Effector CD4-positive, alpha-beta T cell (primary cell): ENCODE data around the gene ZNF346.
"Not testable (repeated sequence)": the region's sequence is repeated elsewhere in the genome, so short reads cannot be mapped to it uniquely, and the experiment has no call there.

Source experiments
- DNase-seq: peaks from one replicate; pipeline ENCODE4 v3.0.0-alpha.2; 2020
- total RNA-seq: gene quantifications from one replicate; lab custom pipeline; 2026; lab: John Stamatoyannopoulos, UW

Gene ZNF346, protein sequence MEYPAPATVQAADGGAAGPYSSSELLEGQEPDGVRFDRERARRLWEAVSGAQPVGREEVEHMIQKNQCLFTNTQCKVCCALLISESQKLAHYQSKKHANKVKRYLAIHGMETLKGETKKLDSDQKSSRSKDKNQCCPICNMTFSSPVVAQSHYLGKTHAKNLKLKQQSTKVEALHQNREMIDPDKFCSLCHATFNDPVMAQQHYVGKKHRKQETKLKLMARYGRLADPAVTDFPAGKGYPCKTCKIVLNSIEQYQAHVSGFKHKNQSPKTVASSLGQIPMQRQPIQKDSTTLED
- 28.1 reads per million, percentile 55 among the genes with 10 or more reads in this experiment for total RNA-seq

DNA sequence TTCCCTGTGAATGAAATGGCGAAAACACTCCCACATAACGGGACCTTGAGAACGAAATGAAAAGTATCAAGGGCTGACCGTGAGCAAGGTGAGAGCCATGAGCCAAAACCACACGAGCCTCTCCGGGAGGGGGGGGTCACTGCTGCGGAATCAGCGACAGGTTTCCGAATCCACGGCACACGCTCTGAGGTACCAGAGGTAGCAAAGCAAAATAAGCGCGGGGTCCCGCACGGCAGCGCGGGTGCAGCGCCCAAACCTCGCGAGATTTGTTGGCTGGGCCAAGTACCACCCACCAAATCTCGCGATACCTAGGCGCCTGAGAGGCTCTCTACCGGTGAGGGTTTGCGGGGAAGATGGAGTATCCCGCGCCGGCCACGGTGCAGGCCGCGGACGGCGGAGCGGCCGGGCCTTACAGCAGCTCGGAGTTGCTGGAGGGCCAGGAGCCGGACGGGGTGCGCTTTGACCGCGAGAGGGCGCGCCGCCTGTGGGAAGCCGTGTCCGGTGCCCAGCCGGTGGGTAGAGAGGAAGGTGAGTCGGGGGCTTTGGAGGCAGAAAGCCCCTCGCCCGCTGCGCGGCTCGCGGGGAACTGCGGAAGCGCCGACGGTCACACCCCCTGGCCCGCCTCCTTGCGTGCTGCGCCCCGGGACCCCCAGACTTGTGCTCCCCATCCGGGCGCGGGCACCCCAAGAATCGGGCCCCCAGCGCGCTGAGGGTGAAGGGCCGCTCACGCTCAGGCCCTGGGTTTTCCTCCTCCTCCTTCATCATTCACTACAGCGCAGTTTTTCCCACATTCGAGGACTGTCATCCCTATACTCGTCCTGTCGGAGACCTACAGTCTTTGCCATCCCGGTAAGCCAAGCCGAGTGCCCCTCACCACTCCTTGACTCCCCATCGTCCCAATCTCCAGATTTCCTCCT lies at the start of gene ZNF346:
Gene ZNF346 (plus strand): TSS at position 311 of the 917 bp plus-strand sequence. CDS start 43 bp downstream, at position 354.
- DNase-seq, result peak; percentile 93

DNA sequence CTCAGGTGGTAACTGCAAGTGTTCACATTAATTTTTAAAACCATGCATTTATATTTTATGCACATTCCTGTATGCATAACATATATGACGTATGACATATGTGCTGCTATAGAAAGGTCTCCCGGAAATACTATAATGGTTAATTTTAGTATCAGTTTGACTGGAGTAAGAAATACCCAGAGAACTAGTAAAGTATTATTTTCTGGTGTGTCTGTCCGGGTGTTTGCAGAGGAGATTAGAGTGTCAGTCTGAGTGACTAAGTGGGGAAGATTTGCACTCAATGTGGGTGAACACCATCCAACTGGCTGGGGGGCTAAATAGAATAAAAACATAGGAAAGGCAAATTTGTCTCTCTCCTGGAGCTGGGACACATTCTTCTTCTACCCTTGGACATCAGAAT lies 42.8 kb upstream of the ZNF346 start:
- no peak for DNase-seq

DNA sequence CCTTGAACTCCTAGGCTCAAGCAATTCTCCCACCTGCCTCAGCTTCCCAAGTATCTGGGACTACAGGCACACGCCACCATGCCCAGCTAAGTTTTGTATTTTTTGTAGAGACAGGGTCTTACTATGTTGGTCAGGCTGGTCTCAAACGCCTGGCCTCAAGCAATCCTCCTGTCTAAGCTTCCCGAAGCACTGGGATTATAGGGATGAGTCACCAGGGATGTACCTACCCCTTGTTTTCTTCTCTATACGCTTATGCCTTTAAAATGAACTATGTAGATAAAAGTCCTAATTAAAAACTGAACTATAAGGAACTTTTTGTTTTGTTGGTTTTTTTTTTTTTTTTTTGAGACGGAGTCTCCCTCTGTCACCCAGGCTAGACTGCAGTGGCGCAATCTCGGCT lies 41.7 kb upstream of the ZNF346 start:
- no peak for DNase-seq

DNA sequence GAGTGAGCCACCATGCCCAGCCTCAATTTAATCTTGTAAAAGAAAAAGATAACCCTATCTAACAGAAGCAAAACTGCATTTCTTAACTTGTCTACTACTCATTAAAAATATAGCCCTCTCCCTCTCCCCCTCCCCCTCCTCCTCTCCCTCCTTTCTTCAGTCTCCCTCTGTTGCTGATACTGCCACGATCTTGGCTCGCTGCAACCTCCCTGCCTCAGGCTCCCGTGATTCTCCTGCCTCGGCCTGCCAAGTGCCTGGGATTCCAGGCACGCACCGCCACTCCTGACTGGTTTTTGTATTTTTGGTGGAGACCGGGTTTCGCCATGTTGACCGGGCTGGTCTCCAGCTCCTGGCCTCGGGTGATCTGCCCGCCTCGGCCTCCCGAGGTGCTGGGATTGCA lies 39.4 kb upstream of the ZNF346 start:
- DNase-seq, result not testable (repeated sequence)

DNA sequence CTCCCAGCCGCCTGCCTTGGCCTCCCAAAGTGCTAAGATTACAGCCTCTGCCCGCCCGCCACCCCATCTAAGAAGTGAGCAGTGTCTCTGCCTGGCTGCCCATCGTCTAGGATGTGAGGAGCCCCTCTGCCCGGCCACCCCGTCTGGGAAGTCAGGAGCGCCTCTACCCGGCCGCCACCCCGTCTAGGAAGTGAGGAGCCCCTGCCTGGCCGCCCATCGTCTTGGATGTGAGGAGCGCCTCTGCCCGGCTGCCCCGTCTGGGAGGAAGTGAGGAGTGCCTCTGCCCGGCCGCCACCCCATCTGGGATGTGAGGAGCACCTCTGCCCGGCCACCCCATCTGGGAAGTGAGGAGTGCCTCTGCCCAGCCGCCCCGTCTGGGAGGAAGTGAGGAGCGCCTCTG lies 38.9 kb upstream of the ZNF346 start:
- DNase-seq, result not testable (repeated sequence)

DNA sequence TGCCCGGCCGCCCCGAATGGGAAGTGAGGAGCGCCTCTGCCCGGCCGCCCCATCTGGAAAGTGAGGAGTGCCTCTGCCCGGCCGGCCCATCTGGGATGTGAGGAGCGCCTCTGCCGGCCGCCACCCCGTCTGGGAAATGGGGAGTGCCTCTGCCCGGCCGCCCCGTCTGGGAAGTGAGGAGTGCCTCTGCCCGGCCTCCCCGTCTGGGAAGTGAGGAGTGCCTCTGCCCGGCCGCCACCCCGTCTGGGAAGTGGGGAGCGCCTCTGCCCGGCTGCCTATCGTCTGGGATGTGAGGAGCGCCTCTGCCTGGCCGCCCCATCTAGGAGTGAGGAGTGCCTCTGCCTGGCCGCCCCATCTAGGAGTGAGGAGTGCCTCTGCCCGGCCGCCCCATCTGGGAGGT lies 38.3 kb upstream of the ZNF346 start:
- DNase-seq, result not testable (repeated sequence)

DNA sequence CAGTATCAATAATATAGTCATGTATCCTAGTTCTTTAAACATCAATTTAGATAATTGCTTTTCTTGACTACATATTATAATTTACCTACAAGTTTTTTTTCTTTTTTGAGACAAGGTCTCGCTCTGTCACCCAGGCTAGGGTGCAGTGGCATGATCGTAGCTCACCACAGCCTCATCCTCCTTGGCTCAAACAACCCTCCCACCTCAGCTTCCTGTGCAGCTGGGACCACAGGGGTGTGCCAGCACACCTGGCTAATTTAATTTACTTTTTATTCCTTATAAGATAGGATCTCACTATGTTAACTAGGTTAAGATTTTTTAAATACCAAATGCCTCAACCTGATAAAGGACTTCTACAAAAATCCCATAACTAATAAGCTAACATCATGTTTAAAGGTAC lies 37.0 kb upstream of the ZNF346 start:
- peak; percentile 7 for DNase-seq

DNA sequence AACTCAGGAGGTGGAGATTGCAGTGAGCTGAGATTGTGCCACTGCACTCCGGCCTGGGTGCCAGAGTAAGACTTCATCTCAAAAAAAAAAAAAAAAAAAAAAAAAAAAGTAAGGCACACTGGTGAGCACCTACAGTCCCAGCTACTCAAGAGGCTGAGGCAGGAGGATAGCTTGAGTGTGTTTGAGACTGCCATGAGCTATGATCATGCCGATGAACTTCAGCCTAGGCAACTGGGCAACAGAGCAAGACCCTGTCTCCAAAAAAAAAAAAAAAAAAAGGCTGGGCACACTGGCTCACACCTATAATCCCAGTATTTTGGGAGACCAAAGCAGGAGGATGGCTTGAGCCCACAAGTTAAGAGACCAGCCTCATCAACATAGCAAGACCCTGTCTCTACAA lies 36.2 kb upstream of the ZNF346 start:
- DNase-seq, result no peak

DNA sequence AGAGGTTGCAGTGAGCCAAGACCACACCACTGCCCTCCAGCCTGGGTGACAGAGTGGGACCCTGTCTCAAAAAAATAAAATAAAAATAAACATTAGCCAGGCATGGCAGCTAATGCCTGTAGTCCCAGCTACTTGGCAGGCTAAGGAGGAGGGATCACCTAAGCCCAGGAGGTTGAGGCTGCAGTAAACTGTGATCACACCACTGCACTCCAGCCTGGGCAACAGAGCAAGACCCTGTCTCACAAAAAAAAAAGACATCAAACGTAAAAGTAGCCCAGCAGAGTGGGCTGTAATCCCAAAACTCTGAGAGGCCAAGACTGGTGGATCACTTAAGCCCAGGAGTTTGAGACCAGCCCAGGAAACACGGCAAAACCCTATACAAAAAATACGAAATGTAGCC lies 34.9 kb upstream of the ZNF346 start:
- DNase-seq, result no peak

DNA sequence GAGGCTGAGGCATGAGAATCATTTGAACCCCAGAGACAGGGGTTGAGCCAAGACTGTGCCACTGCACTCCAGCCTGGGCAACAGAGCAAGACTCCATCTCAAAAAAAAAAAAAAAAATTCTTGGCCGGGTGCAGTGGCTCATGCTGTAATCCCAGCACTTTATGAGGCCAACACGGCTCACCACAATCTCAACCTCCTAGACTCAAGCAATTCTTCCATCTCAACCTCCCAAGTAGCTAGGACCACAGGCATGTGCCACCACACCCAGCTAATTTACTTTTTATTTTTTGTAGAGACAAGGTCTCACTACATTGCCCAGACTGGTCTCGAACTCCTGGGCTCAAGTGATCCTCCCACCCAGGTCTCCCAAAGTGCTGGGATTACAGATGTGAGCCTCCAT lies 29.4 kb upstream of the ZNF346 start:
- not testable (repeated sequence) for DNase-seq

DNA sequence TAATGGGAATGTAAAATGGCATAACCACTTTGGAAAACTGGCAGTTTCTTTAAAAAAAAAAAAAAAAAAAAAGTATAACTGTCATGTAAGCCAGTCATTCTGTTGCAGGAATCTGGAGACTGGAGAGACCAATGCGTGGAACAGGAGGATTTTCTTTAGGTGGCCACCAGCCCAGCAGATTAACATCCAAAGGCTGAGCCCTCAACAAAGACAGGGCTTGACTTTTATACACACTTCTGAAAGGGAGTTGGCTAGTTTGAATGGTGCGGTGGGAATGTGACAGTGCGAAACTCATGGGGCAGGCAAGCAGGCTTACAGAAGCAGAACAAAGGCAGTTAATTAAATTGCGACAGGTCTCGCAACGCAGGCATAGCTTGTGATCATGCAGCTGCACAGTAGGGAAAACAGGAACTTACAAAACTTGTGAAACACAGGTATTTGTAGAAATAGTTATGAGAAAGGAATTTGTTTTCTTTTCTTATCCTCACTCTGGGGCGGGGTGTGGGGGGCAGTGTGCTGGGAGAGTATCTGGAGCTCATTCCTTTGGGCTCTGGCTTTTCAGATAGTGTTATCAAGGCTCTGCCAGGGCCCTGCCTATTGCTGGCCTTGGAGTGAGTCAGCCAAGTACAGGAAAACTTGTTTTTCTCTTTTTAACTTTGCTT lies 27.9 kb upstream of the ZNF346 start:
- DNase-seq, result no peak

DNA sequence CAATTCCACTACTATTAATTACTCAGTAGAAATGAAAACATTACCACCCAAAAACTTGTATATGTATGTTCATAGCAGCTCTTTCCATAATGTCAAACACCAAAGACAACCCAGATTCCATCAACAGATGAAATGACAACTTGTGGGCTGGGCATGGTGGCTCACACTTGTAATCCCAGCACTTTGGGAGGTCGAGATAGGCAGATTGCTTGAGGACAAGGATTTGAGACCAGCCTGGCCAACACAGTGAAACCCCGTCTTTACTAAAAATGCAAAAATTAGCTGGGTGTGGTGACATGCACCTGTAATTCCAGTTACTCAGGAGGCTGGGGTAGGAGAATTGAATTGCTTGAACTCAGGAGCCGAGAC lies 27.4 kb upstream of the ZNF346 start:
- DNase-seq, result no peak

DNA sequence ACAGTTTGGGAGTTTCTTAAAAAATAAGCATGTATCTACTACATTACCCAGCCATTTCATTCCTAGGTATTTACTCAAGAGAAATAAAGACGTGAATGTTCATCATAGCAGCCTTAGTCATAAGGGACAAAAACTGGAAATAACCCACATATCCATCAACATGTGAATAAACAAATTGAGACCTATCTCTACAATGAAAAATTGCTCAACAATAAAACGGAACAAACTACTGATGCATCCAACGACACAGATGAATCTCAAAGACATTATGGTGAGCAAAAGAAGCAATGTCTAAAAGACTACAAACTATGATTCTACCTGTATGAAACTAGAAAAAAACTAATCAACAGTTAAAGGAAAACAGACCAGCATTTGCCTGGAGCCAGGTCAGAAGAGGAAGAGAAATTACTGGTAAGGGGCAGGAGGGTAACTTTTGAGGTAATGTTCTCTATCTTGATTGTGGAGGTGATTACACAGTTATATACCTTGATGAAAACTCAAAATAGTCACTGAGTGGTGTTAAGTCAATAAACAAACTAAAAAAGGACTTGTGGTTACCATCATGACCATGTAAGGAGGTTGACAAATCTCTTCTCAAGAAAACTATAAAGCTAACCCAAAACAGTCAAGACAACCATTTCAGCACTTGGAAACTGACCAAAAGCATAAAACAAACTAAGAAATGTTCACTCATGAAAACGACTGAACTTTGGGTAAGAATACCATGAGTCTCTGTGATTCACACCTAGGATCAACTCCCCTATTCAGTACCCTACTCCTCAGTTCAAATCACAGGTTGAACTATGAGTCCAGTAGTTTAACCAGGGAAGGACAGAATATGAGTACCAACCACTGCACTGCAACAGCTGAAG lies 26.4 kb upstream of the ZNF346 start:
- DNase-seq, result no peak

DNA sequence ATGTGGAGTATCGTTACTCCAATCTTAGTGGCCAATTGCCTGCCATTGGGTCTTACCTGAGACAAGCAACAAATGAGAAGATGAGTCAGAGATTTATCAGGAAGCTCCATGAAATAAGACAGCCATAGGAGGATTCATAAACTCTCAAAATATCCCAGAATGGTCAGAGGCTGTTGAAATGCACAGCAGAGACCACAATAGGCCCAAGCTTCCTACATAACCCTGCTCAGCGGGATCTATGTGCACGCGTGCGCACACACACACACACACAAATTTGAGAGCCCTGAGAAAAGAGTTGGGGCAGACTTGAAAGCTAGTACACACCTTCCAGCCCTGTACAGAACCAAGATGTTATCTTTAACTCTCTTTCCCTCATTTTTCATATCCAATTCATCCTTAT lies 25.7 kb upstream of the ZNF346 start:
- no peak for DNase-seq

DNA sequence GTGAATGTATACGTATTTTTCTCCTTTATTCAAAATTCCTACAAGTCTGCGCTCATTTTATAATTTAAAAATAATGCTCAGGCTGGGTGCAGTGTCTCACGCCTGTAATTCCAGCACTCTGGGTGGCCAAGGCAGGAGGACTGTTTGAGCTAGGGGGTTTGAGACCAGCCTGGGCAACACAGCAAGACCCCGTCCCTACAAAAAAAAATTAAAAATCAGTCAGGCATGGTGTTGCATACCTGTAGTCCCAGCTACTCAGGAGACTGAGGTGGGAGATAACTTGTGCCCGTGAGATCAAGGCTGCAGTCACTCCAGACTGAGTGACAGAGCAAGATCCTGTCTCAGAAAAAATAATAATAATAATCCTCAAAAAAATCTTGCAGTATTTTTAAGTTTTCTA lies 23.7 kb upstream of the ZNF346 start:
- no peak for DNase-seq

DNA sequence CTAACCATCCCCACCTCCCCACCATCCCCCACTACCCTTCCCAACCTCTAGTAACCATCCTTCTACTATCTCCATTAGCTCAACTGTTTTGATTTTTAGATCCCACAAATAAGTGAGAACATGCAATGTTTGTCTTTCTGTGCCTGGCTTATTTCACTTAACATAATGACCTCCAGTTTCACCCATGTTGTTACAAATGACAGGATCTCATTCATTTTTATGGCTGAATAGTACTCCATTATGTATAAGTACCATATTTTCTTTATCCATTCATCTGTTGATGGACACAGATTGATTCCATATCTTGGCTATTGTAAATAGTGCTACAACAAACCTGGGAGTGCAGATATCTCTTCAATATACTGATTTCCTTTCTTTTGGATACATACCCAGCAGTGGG lies 23.0 kb upstream of the ZNF346 start:
- not testable (repeated sequence) for DNase-seq

DNA sequence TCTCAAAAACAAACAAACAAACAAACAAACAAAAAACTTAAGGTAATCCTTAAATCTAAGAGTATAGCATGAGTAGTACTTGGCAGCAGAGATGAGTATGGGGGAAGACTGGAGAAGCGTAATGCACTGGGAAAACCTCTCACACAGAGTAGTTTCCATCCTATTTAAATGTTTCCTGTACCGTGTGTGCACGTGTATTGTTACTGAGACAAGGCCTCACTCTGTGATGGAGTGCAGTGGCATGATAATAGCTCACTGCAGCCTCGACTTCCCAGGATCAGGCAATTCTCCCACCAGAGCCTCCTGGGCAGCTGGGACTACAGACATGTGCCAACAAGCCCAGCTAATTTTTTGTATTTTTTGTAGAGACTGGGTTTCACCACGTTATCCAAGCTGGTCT lies 18.8 kb upstream of the ZNF346 start:
- no peak for DNase-seq

DNA sequence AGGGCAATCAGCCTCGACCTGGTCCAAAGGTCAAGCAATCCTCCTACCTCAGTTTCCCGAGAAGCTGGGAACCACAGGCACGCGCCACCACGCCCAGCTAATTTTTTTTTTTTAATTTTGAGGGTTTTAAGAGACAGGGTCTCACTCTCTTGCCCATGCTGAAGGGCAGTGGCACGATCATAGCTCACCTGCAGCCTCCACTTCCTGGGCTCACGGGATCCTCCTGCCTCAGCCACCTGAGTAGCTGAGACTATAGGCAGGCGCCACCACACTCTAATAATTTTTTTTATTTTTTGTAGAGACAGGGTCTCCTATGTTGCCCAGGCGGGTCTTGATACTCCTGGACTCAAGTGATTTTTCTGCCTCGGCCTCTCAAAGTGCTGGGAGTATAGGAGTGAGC lies 17.5 kb upstream of the ZNF346 start:
- DNase-seq, result no peak

DNA sequence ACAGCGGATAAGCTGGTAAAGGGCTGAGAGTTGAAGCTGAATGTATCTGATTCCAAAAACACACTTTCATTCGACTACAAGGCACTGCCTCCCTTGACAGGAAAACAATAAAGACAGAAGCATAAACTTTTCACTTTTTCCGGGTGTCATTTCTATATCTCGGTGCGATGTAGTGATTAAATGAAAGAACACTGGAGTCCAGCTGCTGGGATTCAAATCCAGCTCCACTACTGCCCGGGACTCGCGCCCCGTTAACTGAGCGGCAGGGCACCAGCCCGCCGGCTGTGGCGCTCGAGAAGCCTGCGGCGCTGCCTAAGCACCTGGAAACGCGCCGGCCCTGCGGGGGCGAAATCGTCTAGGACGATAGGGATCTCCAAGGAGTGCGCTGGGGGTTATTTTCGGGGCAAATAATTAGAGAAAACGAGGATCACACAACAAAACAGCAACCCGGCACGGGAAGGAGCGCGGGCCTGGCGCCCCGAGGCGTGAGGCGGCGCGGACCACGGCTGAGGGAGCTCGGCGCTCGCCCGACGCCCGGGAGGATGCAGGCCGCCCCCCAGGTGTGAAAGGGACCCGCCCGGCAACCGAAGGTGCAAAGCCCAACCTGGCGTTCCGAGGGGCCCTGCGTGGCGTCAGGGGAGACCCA lies 16.8 kb upstream of the ZNF346 start:
- peak; percentile 54 for DNase-seq

DNA sequence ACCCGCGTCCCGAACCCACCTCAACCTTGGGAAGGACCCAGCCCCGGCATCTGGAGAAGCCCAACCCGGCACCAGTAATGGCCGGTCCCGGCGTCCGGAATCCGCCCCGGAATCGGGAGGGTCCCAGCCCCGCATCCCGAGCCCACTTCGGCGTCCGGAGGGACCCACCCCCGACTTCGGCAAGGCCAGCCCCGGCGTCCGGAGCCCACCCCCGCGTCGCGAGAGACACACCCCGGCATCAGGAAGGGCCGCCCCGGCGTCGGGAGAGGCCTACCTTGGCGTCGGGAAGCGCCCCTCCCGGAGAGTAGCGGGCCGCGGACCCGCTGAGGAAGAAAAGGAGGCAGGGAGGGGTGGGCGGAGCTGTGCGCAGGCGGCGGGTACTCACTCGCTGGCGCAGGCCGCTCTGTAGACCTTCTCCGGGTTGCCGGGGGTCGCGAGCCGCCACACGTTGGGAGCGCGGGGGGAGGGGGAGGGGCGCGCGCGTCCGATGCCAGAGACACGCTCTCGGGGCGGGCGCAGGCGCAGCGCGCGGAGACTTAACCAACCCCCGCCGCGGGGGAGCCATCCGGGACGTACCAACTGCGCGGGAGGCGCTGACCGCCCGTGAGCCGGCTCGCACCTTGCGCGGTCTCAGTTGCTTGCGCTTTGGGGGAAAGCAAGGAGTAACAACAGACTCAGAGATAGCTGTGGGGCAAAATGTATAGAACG lies 16.1 kb upstream of the ZNF346 start, which contains the start of gene UIMC1:
Gene UIMC1 (minus strand): TSS at position 515 of the 708 bp plus-strand sequence. CDS start 24,164 bp downstream, outside the sequence.
- DNase-seq, result peak; percentile 87

DNA sequence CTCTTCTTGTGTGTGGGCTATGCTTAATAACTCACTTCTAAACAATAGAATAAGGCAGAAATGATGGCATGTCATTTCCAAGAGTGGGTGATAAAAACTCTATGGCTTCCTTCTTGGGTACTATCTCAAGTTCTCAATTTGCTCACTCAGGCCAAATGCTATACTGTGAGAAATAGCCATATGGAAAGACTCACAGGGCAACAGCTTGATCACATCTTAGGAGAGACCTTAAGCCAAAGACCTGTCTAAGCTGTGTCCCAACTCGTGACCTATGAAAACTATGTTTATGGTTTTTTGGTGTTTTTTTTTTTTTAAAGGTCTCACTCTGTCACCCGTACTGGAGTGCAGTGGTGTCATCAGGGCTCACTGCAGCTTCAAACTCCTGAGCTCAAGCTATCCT lies 13.8 kb upstream of the ZNF346 start:
- DNase-seq, result no peak
